BE2C (cell line): ENCODE data around the gene SUCLG1.
"Not testable (repeated sequence)": the region's sequence is repeated elsewhere in the genome, so short reads cannot be mapped to it uniquely, and the experiment has no call there.

ENCODE experiments used
- DNase-seq: peaks from one replicate; pipeline ENCODE4 v3.0.0-alpha.2; 2020
- H3K27me3 ChIP-seq: fragments of 250-450 bp; sonication (Bioruptor Pico); 2 replicates; pipeline ENCODE4 v1.5.1; 2020; ENCODE audit warnings: mild to moderate bottlenecking
- H3K36me3 ChIP-seq: fragments of 250-450 bp; sonication (Bioruptor Pico); 2 replicates; pipeline ENCODE4 v1.5.1; 2020; ENCODE audit warnings: mild to moderate bottlenecking
- H3K4me1 ChIP-seq: fragments of 250-450 bp; sonication (Bioruptor Pico); 2 replicates; pipeline ENCODE4 v1.5.1; 2020
- H3K4me3 ChIP-seq: 2 replicates; pipeline ENCODE4 v1.5.1; 2011; ENCODE audit warnings: low read depth, low read length
- H3K9me3 ChIP-seq: fragments of 250-450 bp; sonication (Bioruptor Pico); 2 replicates; pipeline ENCODE4 v1.5.1; 2020
- TF ChIP-seq, protein P1 (sequence below): IDR thresholded peaks from 2 replicates; pipeline ENCODE4 v1.5.1; 2012; ENCODE audit warnings: mild to moderate bottlenecking, low read depth, low read length

SUCLG1 gene

DNA sequence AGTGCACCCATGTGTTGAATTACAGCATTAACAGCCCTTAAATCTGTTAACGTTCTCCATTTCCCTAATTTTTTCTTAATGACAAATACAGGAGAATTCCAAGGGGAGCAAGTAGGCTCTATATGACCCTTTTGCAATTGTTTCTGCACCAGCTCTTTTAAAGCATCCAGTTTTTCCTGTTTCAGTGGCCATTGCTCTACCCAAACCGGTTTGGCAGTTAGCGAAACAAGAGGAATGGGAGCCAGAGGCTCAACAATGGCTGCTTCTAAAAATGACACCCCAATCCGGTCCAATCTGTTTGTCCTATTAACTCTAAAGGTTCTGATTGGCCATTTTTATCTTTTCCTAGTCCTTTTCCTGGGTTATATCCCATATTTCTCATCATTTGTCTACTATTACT is 15.1 kb upstream of the SUCLG1 start:
- Histone ChIP-seq H3K36me3 (no peaks in the 10 kb centered on the region), H3K4me3 (no peak overlapping the region), H3K9me3 (no peaks in the 10 kb centered on the region), H3K4me1 (no peaks in the 10 kb centered on the region), H3K27me3 (no peaks in the 10 kb centered on the region)
- DNase-seq = no peak
- TF ChIP-seq, protein P1, sequence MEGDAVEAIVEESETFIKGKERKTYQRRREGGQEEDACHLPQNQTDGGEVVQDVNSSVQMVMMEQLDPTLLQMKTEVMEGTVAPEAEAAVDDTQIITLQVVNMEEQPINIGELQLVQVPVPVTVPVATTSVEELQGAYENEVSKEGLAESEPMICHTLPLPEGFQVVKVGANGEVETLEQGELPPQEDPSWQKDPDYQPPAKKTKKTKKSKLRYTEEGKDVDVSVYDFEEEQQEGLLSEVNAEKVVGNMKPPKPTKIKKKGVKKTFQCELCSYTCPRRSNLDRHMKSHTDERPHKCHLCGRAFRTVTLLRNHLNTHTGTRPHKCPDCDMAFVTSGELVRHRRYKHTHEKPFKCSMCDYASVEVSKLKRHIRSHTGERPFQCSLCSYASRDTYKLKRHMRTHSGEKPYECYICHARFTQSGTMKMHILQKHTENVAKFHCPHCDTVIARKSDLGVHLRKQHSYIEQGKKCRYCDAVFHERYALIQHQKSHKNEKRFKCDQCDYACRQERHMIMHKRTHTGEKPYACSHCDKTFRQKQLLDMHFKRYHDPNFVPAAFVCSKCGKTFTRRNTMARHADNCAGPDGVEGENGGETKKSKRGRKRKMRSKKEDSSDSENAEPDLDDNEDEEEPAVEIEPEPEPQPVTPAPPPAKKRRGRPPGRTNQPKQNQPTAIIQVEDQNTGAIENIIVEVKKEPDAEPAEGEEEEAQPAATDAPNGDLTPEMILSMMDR = no peak

DNA sequence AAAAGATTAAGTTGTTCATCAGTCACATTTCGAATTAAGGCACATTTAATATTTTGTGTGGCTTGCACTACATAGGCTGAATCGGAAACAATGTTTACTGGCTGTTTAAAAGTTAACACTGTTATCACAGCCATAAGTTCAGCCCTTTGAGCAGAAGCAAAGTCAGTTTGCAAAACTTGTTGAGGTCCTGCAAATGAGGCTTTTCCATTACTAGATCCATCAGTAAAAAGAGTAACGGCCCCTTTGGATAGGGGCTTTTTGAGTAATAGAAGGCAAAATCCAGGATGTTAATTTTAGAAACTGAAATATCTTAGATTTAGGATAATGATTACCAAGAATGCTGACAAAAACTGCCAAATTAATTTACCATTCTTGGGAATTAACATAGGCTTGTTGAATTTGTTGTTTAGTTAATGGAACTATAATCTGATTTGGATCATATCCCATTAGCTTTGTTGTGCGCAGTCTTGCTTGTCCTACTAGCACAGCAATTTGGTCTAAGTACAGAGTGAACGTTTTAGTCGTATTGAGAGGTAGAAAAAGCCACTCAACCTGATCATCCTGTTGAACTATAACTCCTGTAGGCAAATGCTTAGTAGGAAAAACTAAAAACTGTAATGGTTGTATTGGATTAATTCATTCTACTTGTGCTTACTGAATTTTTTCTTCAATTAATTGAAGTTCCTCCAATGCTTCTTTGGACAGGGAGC is 13.9 kb upstream of the SUCLG1 start:
- TF ChIP-seq, protein P1 = no peak
- H3K9me3 ChIP-seq = no peaks in the 10 kb centered on the region

DNA sequence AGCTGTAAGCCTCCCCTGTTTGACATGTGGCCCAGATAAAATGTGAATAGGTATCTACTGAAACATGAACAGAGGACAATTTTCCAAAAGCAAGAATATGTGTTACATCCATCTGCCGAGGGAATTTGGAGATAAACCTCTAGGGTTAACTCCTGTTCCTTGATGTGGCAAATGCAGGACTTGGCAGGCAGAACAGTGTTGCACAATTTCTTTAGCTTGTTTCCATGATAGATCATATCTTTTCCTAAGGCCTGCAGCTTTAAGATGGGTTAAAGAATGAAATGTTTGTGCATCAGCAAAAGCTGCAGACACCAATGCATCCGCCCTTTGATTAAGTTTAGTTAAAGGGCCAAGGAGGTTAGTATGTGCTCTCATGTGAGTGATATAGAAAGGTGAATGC is 13.3 kb upstream of the SUCLG1 start:
- DNase-seq, H3K36me3 ChIP-seq, H3K4me3 ChIP-seq, H3K9me3 ChIP-seq, H3K4me1 ChIP-seq, H3K27me3 ChIP-seq: not testable (repeated sequence)

More for the DNA sequence above, 13.9 kb upstream of the SUCLG1 start:
- H3K4me3 ChIP-seq = no peak overlapping the region
- H3K36me3 ChIP-seq = no peaks in the 10 kb centered on the region
- H3K4me1 ChIP-seq = no peaks in the 10 kb centered on the region
- DNase-seq = no peak
- H3K27me3 ChIP-seq = no peaks in the 10 kb centered on the region

DNA sequence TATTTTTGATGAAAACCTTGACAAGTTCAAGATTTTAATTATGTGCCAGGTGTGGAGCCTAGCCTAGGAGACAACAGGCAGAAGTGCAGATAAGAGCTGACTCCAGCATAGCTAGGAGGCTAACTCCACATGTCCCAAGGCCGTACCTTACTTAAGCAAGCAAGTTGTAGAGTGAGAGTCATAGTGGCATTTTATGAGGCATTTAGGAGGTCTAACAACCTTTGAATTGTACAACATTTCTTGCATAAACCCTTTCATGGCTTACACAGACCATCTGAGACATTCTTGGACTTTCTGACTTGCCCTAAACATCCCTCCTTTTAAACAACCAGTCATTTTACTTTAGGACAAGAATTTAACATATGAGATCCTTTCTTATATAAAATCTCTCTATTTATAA is 8.3 kb upstream of the SUCLG1 start:
- TF ChIP-seq, protein P1 = no peak
- H3K36me3 ChIP-seq = no peaks in the 10 kb centered on the region
- no peak for DNase-seq
- H3K4me3 ChIP-seq = no peak overlapping the region
- no peaks in the 10 kb centered on the region for H3K9me3 ChIP-seq
- H3K4me1 ChIP-seq = no peaks in the 10 kb centered on the region
- no peaks in the 10 kb centered on the region for H3K27me3 ChIP-seq

DNA sequence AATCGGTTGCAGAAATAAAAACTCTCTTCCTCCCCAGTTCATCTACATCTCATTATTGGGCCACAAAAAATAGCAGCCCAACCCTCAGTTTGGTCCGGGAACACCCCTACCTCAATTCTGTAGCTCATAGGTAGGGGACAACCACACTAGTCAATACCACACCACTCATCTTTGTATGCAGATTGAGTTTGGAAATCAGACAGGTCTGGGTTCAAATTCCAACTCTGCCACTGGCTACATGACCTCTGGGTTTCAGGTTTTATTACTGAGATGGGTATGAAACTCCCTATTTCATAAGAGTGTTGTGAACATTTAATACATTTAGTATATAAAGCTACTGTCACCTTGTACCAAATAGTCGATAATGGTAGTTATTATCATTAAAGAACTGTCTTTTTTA is 2.2 kb upstream of the SUCLG1 start:
- no peak for DNase-seq
- H3K4me1 ChIP-seq = no peaks in the 10 kb centered on the region
- TF ChIP-seq, protein P1 = no peak
- no peaks in the 10 kb centered on the region for H3K9me3 ChIP-seq
- no peaks in the 10 kb centered on the region for H3K27me3 ChIP-seq
- H3K36me3 ChIP-seq = no peaks in the 10 kb centered on the region
- no peak overlapping the region for H3K4me3 ChIP-seq

DNA sequence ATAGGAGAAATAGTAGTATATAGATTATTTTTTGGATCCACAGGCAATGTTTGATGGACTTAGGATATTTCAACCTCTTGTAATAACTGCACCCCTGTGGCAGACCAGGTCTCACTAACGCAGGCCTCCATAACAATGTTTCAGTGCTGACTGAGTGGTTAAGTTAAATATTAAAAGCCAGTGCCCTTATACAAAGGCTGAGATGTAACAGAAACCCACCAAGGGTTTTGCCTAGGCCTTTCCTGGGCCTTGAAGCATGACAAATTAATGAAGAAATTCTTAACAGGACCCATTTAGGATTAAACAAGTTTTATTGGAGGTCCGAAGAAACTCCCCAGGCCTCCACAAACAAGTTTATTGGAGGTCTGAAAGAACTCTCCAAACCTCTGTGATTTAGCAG is 1.6 kb upstream of the SUCLG1 start:
- Histone ChIP-seq H3K36me3 (no peaks in the 10 kb centered on the region), H3K9me3 (no peaks in the 10 kb centered on the region), H3K4me1 (no peaks in the 10 kb centered on the region), H3K4me3 (no peak overlapping the region), H3K27me3 (no peaks in the 10 kb centered on the region)
- DNase-seq = no peak
- TF ChIP-seq, protein P1 = no peak
